Naive thymus-derived CD4-positive, alpha-beta T cell (primary cell): ENCODE measurements around the gene GTF2B. TPM values are rescaled to one million over a fixed set of nuclear protein-coding genes. Genes with fewer than 3 reads are reported as not detected.

ENCODE experiments used
- ATAC-seq: fragments of 150-1000 bp; cut with Tn5 transposase; 2 replicates; pipeline ENCODE4 v1.10.0; 2021; ENCODE audit warnings: mild to moderate bottlenecking, moderate library complexity
- CTCF ChIA-PET: fragments of 350-600 bp; sonication (Branson Sonifier 250); formaldehyde crosslinking; loops from one replicate; lab custom pipeline; 2021; ENCODE audit warnings: antibody characterized with exemption; lab: Charles Lee
- POLR2A ChIA-PET: fragments of 350-600 bp; sonication (Branson Sonifier 250); formaldehyde crosslinking; loops from one replicate; lab custom pipeline; 2021; ENCODE audit warnings: antibody characterized with exemption, inconsistent platforms; lab: Charles Lee
- DNase-seq, 9 donors: peaks; one replicate each; pipeline versions ENCODE4 v3.0.0 to v3.0.0-alpha.2; 2020 to 2022; ENCODE audit warnings: mixed read lengths in 1 of 9
- H3K27ac ChIP-seq: one replicate; pipeline ENCODE4 v1.7.0; 2013; ENCODE audit warnings: mild to moderate bottlenecking, low read depth, low read length, moderate library complexity
- H3K27me3 ChIP-seq, 2 donors: one replicate each; pipeline ENCODE4 v1.7.0; 2013; ENCODE audit warnings: low read length in 2 of 2, mild to moderate bottlenecking in 2 of 2, moderate library complexity in 2 of 2; ENCODE audit not compliant: control insufficient read depth in 2 of 2, insufficient read depth in 2 of 2
- H3K36me3 ChIP-seq, 3 experiments: 1 replicate in 2 of 3; 2 replicates in 1 of 3; pipeline ENCODE4 v1.7.0; 2013; ENCODE audit warnings: low read length in 3 of 3, mild to moderate bottlenecking in 3 of 3, moderate library complexity in 1 of 3; ENCODE audit not compliant: insufficient read depth in 3 of 3, control insufficient read depth in 2 of 3
- H3K4me1 ChIP-seq, 2 donors: one replicate each; pipeline ENCODE4 v1.7.0; 2013; ENCODE audit warnings: low read length in 2 of 2, mild to moderate bottlenecking in 2 of 2, moderate library complexity in 1 of 2; ENCODE audit not compliant: control insufficient read depth in 2 of 2, insufficient read depth in 2 of 2
- H3K4me3 ChIP-seq: 2 replicates; pipeline ENCODE4 v1.7.0; 2013; ENCODE audit warnings: mild to moderate bottlenecking, low read length
- H3K9me3 ChIP-seq, 3 experiments: 1 replicate in 2 of 3; 2 replicates in 1 of 3; pipeline ENCODE4 v1.7.0; 2013; ENCODE audit warnings: low read length in 3 of 3; ENCODE audit not compliant: control insufficient read depth in 2 of 3
- H3K27ac Mint-ChIP-seq, 9 donors: one replicate each; pipeline ENCODE4 v1.8.0; 2020 to 2022; ENCODE audit warnings: mixed read lengths in 9 of 9, mild to moderate bottlenecking in 8 of 9, moderate library complexity in 5 of 9, inconsistent platforms in 2 of 9
- H3K27me3 Mint-ChIP-seq, 5 donors: one replicate each; pipeline ENCODE4 v1.8.0; 2021 to 2022; ENCODE audit warnings: mixed read lengths in 5 of 5, mild to moderate bottlenecking in 1 of 5
- H3K36me3 Mint-ChIP-seq, 5 donors: one replicate each; pipeline ENCODE4 v1.8.0; 2020 to 2022; ENCODE audit warnings: mixed read lengths in 5 of 5, mild to moderate bottlenecking in 3 of 5, inconsistent platforms in 1 of 5
- H3K4me1 Mint-ChIP-seq, 7 donors: one replicate each; pipeline ENCODE4 v1.8.0; 2020 to 2022; ENCODE audit warnings: mixed read lengths in 7 of 7, mild to moderate bottlenecking in 3 of 7, inconsistent platforms in 1 of 7
- H3K4me3 Mint-ChIP-seq, 10 donors: one replicate each; pipeline ENCODE4 v1.8.0; 2020 to 2022; ENCODE audit warnings: mild to moderate bottlenecking in 10 of 10, mixed read lengths in 10 of 10, moderate library complexity in 6 of 10, inconsistent platforms in 2 of 10
- H3K9me3 Mint-ChIP-seq, 11 donors: one replicate each; pipeline ENCODE4 v1.8.0; 2020 to 2022; ENCODE audit warnings: mixed read lengths in 11 of 11, mild to moderate bottlenecking in 4 of 11, inconsistent platforms in 1 of 11, moderate library complexity in 1 of 11
- intact Hi-C, 2 donors: fragments of 100-400 bp; cut with micrococcal nuclease; formaldehyde crosslinking; loops; one replicate each; pipeline ENCODE4 v1.15.1; 2023
- polyA plus RNA-seq, 2 donors: library from polyadenylated mRNA; unstranded; fragments of 300-500 nt; fragmentation: Illumina TruSeq; gene quantifications; one replicate each; pipeline ENCODE4 v1.2.3, GENCODE V29; 2021
- total RNA-seq, 6 experiments: library from RNA in 5 of 6; stranded (reverse) in 5 of 6; gene quantifications; 1 replicate in 5 of 6; 2 replicates in 1 of 6; pipeline ENCODE4 v1.2.3 and lab custom pipeline; 2021 to 2026

Gene GTF2B
- total and polyA plus RNA-seq, 7 experiments from 2014 or later = 41.3 to 88.4 (median 49.5) TPM

DNA sequence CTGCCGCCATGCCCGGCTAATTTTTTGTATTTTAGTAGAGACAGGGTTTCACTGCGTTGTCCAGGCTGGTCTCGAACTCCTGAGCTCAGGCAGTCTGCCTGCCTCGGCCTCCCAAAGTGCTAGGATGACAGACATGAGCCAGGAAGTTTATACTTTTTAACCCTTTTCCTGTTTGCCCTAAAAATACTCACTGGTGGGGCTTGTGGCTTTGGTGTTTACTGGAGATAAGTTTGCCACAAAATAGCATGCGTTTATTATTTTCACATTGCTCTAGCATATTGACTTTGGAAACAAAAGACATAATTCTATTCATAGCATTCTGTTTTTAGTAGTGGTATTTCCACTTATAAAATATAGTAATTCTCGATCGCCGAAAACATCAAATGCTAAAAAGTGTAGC is 19.8 kb upstream of the GTF2B start:
- peaks cover 0 to 5% (median 0%) of the 10 kb centered on the region in 5 donors for H3K27me3 Mint-ChIP-seq
- H3K4me1 ChIP-seq = no peaks in the 10 kb centered on the region
- H3K27ac Mint-ChIP-seq = peak overlapping the region in 2 of 9 donors; percentile 21 to 57
- H3K4me3 ChIP-seq = no peak overlapping the region
- no peaks in the 10 kb centered on the region for H3K27me3 ChIP-seq
- H3K4me1 Mint-ChIP-seq = peaks cover 0 to 12% (median 4%) of the 10 kb centered on the region in 7 donors
- ChIA-PET CTCF (no interaction called here), POLR2A (no interaction called here)
- intact Hi-C loops = no loop called here
- H3K9me3 Mint-ChIP-seq = peaks cover 0 to 34% (median 18%) of the 10 kb centered on the region in 11 donors
- H3K36me3 Mint-ChIP-seq = peaks cover 0 to 21% (median 10%) of the 10 kb centered on the region in 5 donors
- H3K36me3 ChIP-seq = no peaks in the 10 kb centered on the region
- no peak overlapping the region for H3K27ac ChIP-seq
- no peak for DNase-seq
- H3K4me3 Mint-ChIP-seq = no peak overlapping the region
- ATAC-seq = no peak
- no peaks in the 10 kb centered on the region for H3K9me3 ChIP-seq

DNA sequence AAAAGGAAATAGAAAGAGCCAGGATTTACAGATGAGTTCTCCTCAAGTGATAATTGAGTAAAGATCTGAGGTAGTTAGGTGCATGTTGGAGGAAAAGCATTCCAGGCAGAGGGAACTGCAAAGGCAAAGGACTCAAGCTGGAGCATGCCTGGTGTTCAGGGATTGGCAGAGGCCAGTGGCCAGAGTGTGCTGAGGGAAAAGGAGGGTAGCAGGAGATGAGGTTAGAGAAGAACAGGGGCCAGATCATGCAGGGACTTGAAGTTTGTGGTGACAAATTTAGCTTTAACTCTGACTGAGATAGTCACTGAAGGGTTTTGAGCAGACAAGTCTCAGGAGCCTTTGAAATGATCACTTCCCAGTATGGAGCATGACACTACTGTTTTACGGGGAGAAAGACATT is 19.0 kb upstream of the GTF2B start:
- no peak overlapping the region for H3K27ac Mint-ChIP-seq
- no peak overlapping the region for H3K4me3 Mint-ChIP-seq
- H3K27ac ChIP-seq = no peak overlapping the region
- intact Hi-C loops = no loop called here
- no peaks in the 10 kb centered on the region for H3K36me3 ChIP-seq
- no peaks in the 10 kb centered on the region for H3K4me1 ChIP-seq
- DNase-seq (no peak), ATAC-seq (no peak)
- peaks cover 0 to 14% (median 7%) of the 10 kb centered on the region in 5 donors for H3K36me3 Mint-ChIP-seq
- ChIA-PET POLR2A (no interaction called here), CTCF (no interaction called here)
- H3K9me3 ChIP-seq = no peaks in the 10 kb centered on the region
- H3K27me3 Mint-ChIP-seq = peaks cover 0 to 5% (median 0%) of the 10 kb centered on the region in 5 donors
- no peak overlapping the region for H3K4me3 ChIP-seq
- H3K27me3 ChIP-seq = no peaks in the 10 kb centered on the region
- H3K9me3 Mint-ChIP-seq = peaks cover 0 to 27% (median 10%) of the 10 kb centered on the region in 11 donors
- peaks cover 0 to 12% (median 4%) of the 10 kb centered on the region in 7 donors for H3K4me1 Mint-ChIP-seq

DNA sequence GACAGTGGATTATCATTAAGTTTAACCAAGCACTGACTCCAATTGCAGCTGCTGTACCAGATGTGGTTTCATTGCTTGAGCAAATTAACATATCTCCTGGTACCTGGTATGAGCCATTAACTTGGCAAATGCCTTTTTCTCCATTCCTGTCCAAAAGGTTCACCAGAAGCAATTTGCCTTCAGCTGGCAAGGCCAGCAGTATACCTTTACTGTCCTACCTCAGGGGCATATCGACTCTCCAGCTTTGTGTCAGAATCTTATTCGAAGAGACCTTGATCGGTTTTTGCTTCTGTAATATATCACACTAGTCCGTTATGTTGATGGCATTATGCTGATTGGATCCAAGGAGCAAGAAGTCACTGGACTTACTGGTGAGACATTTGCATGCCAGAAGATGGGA is 9.5 kb upstream of the GTF2B start:
- Histone ChIP-seq H3K4me1 (no peaks in the 10 kb centered on the region), H3K27ac (no peak overlapping the region), H3K27me3 (no peaks in the 10 kb centered on the region), H3K4me3 (no peak overlapping the region), H3K36me3 (no peaks in the 10 kb centered on the region), H3K9me3 (no peaks in the 10 kb centered on the region)
- DNase-seq = no peak
- CTCF ChIA-PET = no interaction called here
- H3K27me3 Mint-ChIP-seq = no peaks in the 10 kb centered on the region
- no peak for ATAC-seq
- no peak overlapping the region for H3K27ac Mint-ChIP-seq
- H3K36me3 Mint-ChIP-seq = peaks cover 0 to 5% (median 0%) of the 10 kb centered on the region in 5 donors
- POLR2A ChIA-PET = no interaction called here
- intact Hi-C loops = no loop called here
- H3K4me3 Mint-ChIP-seq = no peak overlapping the region
- H3K9me3 Mint-ChIP-seq = no peaks in the 10 kb centered on the region
- no peaks in the 10 kb centered on the region for H3K4me1 Mint-ChIP-seq

DNA sequence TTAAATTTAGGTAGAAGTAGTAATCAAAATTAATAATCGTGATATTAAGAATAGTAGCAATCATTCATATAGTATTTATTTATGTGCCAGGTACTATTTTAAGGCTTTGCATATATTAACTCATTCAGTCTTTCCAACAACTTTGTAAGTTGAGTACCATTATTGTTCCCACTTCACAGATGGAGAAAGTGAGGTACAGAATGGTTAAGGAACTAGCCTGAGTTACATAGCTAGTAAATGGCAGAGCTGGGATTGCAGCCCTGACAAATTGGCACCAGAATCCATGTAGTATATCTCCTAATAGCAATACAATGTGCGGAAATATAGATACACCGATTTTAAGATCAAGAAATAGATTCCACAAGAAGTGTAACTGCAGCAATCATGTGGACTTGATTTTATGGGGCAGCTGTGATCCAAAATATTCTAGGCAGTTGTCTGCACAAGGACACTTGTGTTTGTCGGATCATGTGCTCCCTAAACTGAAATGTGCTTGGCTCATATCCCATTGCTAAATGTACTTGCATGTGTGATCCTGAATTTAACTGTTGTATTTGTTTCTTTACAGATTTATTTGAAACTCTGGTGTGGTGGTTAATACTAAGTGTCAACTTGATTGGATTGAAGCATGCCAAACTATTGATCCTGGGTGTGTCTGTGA is 5.8 kb upstream of the GTF2B start:
- H3K27ac Mint-ChIP-seq = no peak overlapping the region
- H3K27me3 Mint-ChIP-seq = no peaks in the 10 kb centered on the region
- ATAC-seq (no peak), DNase-seq (no peak)
- H3K36me3 Mint-ChIP-seq = peaks cover 0 to 5% (median 0%) of the 10 kb centered on the region in 5 donors
- Histone ChIP-seq H3K36me3 (no peaks in the 10 kb centered on the region), H3K27ac (no peak overlapping the region), H3K9me3 (no peaks in the 10 kb centered on the region), H3K4me3 (no peak overlapping the region), H3K4me1 (peaks cover 0 to 2% of the 10 kb centered on the region in 2 donors), H3K27me3 (no peaks in the 10 kb centered on the region)
- H3K4me1 Mint-ChIP-seq = peaks cover 0 to 8% (median 4%) of the 10 kb centered on the region in 7 donors
- H3K4me3 Mint-ChIP-seq = no peak overlapping the region
- peaks cover 0 to 2% (median 0%) of the 10 kb centered on the region in 11 donors for H3K9me3 Mint-ChIP-seq
- ChIA-PET CTCF (no interaction called here), POLR2A (no interaction called here)
- intact Hi-C loops = no loop called here

DNA sequence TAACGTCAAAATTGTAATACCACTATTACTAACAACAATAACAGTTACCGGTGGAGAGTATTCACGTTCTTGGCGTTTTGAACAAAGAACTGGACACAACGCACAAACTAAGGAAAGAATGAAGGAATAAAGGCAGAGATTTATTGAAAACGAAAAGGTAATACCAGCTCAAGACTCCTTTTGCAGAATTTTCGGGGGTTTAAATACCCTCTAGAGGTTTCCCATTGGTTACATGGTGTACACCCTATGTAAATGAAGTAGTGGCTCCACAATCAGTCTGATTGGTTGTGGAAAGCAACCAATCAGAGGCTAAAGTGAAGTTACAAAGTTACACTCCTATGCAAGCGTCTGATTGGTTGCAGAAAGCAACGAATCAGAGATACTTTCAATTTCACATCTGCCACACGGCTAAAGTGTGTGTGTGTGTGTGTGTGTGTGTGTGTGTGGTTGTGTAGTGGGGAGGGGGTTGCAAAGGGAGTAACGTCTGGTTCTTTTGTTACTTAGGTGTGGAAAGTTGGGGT is 1.1 kb upstream of the GTF2B start:
- CTCF ChIA-PET = interaction anchor here (0.8 kb wide), 1 partner anchor 43 kb away, joined by 3 read pairs; no protein-coding TSS in a partner anchor
- Mint-ChIP-seq H3K4me1 (peaks cover 23 to 52% (median 43%) of the 10 kb centered on the region in 7 donors), H3K27ac (peak overlapping the region; percentile 93 to 98 (median 97)), H3K27me3 (peaks cover 0 to 2% (median 0%) of the 10 kb centered on the region in 5 donors), H3K36me3 (peaks cover 0 to 5% (median 0%) of the 10 kb centered on the region in 5 donors), H3K9me3 (peaks cover 0 to 5% (median 0%) of the 10 kb centered on the region in 11 donors), H3K4me3 (peak overlapping the region; percentile 87 to 99 (median 95))
- intact Hi-C loops = loop anchor here (5.0 kb wide), 5 partner anchors 385 to 1560 kb away; partner anchors contain the start of gene LRRC8D (in 1 of the 2)
- DNase-seq (peak in 2 of 9 donors; percentile 15 to 18), ATAC-seq (no peak)
- Histone ChIP-seq H3K4me1 (peaks cover 26 to 27% of the 10 kb centered on the region in 2 donors), H3K36me3 (peaks cover 0 to 5% (median 0%) of the 10 kb centered on the region in 3 experiments), H3K4me3 (no peak overlapping the region), H3K9me3 (no peaks in the 10 kb centered on the region), H3K27ac (peak overlapping the region; percentile 91), H3K27me3 (no peaks in the 10 kb centered on the region)
- POLR2A ChIA-PET = interaction anchor here (0.9 kb wide), 1 partner anchor 232 kb away, joined by 4 read pairs; no protein-coding TSS in a partner anchor

DNA sequence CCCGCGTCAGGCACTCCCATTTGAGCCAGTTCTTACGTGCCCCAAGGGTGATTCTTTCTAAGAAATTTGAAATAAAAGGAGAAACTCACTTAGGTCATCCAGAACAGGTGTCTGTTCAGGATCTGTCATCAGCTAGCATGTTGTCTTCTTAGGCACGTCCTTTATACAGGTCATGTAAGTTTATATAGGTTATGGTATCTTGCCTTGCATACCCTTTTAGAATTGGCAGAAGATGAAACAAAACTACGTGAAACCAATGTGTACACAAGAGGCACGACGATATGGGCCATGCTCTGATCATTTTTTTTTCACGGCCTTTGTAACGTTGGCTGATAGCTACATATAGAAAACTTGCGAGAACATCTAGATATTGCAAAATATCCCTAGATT is 579 bp upstream of the GTF2B start:
- ChIA-PET CTCF (interaction anchor here (0.6 to 0.8 kb wide), 3 partner anchors 42 to 163 kb away, joined by 3 read pairs; no protein-coding TSS in a partner anchor), POLR2A (interaction anchor here (0.9 to 2.0 kb wide), 7 partner anchors 14 to 929 kb away, joined by 3 to 18 read pairs (median 4); partner anchors contain the start of genes LRRC8D and PKN2)
- Mint-ChIP-seq H3K27me3 (peaks cover 0 to 2% (median 0%) of the 10 kb centered on the region in 5 donors), H3K4me1 (peaks cover 23 to 57% (median 47%) of the 10 kb centered on the region in 7 donors), H3K4me3 (peak overlapping the region; percentile 87 to 99 (median 95)), H3K27ac (peak overlapping the region; percentile 93 to 98 (median 97)), H3K9me3 (peaks cover 0 to 5% (median 0%) of the 10 kb centered on the region in 11 donors), H3K36me3 (peaks cover 0 to 9% (median 0%) of the 10 kb centered on the region in 5 donors)
- H3K27me3 ChIP-seq = no peaks in the 10 kb centered on the region
- H3K4me1 ChIP-seq = peaks cover 26 to 27% of the 10 kb centered on the region in 2 donors
- DNase-seq (no peak), ATAC-seq (no peak)
- H3K36me3 ChIP-seq = peaks cover 0 to 9% (median 0%) of the 10 kb centered on the region in 3 experiments
- peak overlapping the region; percentile 86 for H3K4me3 ChIP-seq
- peak overlapping the region; percentile 91 for H3K27ac ChIP-seq
- intact Hi-C loops = loop anchor here (1.0 to 5.0 kb wide), 16 partner anchors 14 to 1978 kb away; partner anchors contain the start of genes PKN2 (in 2 of the 2), ZNF326 (in 2 of the 2), GBP1 (in 1 of the 2) and HS2ST1 (in 1 of the 2)
- no peaks in the 10 kb centered on the region for H3K9me3 ChIP-seq
